Keratinocyte (primary cell): ENCODE measurements around the gene ANKS6. TPM values are rescaled to one million over a fixed set of nuclear protein-coding genes. Genes with fewer than 3 reads are reported as not detected.

ENCODE experiments used
- DNase-seq: peaks from one replicate; pipeline ENCODE4 v3.0.0-alpha.2; 2011; ENCODE audit warnings: low read depth, missing footprints, low spot score
- FAIRE-seq: peaks from 2 replicates; lab custom pipeline; 2011; peaks lifted over from hg19 to GRCh38; lab: Jason Lieb, UNC
- H2AFZ ChIP-seq: 2 replicates; pipeline ENCODE4 v1.6.0; 2012; ENCODE audit warnings: low read length, control low read depth, inconsistent platforms; ENCODE audit not compliant: control insufficient read depth
- H3K27ac ChIP-seq: 2 replicates; pipeline ENCODE4 v1.5.1; 2011; ENCODE audit warnings: low read length; ENCODE audit not compliant: control insufficient read depth, insufficient read depth
- H3K27me3 ChIP-seq: 3 replicates; pipeline ENCODE4 v1.6.0; 2011; ENCODE audit warnings: low read length; ENCODE audit not compliant: control insufficient read depth, insufficient read depth; ENCODE audit errors: extremely low read depth
- H3K36me3 ChIP-seq, 2 experiments: 2 replicates in 1 of 2; 3 replicates in 1 of 2; pipeline ENCODE4 v1.5.1; 2011; ENCODE audit warnings: low read length in 2 of 2, mild to moderate bottlenecking in 1 of 2; ENCODE audit not compliant: control insufficient read depth in 2 of 2, insufficient read depth in 2 of 2; ENCODE audit errors: extremely low read depth in 1 of 2
- H3K4me1 ChIP-seq: 3 replicates; pipeline ENCODE4 v1.5.1; 2011; ENCODE audit warnings: low read length; ENCODE audit not compliant: control insufficient read depth, insufficient read depth; ENCODE audit errors: extremely low read depth
- H3K4me2 ChIP-seq: 3 replicates; pipeline ENCODE4 v1.6.0; 2011; ENCODE audit warnings: low read depth, low read length; ENCODE audit not compliant: control insufficient read depth, insufficient read depth; ENCODE audit errors: extremely low read depth
- H3K4me3 ChIP-seq, 3 experiments: fragments of 200-600 bp in 1 of 3; sonication (generic) in 1 of 3; 2 replicates in 2 of 3; 3 replicates in 1 of 3; pipeline ENCODE4 v1.5.1; 2011 to 2016; ENCODE audit warnings: low read length in 3 of 3, mild to moderate bottlenecking in 3 of 3, control low read depth in 2 of 3, inconsistent platforms in 1 of 3, low read depth in 1 of 3, mixed read lengths in 1 of 3, mixed run types in 1 of 3, moderate library complexity in 1 of 3; ENCODE audit not compliant: control insufficient read depth in 2 of 3, insufficient read depth in 2 of 3; ENCODE audit errors: extremely low read depth in 1 of 3
- H3K79me2 ChIP-seq: 2 replicates; pipeline ENCODE4 v1.6.0; 2012; ENCODE audit warnings: low read length; ENCODE audit not compliant: control insufficient read depth, insufficient read depth
- H3K9ac ChIP-seq: 3 replicates; pipeline ENCODE4 v1.6.0; 2011; ENCODE audit warnings: low read length; ENCODE audit not compliant: control insufficient read depth, insufficient read depth; ENCODE audit errors: extremely low read depth
- H3K9me1 ChIP-seq: 3 replicates; pipeline ENCODE4 v1.6.0; 2011; ENCODE audit warnings: low read length; ENCODE audit not compliant: control insufficient read depth, insufficient read depth; ENCODE audit errors: extremely low read depth
- H3K9me3 ChIP-seq: 2 replicates; pipeline ENCODE4 v1.5.1; 2012; ENCODE audit warnings: low read depth, low read length; ENCODE audit not compliant: control insufficient read depth
- H4K20me1 ChIP-seq: 3 replicates; pipeline ENCODE4 v1.6.0; 2011; ENCODE audit warnings: low read length; ENCODE audit not compliant: control insufficient read depth, insufficient read depth; ENCODE audit errors: extremely low read depth
- EZH2 ChIP-seq: IDR thresholded peaks from one replicate; pipeline ENCODE4 v1.6.1; 2012; ENCODE audit warnings: inconsistent platforms, mild to moderate bottlenecking, low read length, moderate library complexity
- dilution Hi-C: fragments of 300-500 bp; cut with MboI; formaldehyde crosslinking; loops from one replicate; pipeline ENCODE4 v1.7.0; 2020; ENCODE audit warnings: low sequenced_read_pairs; ENCODE audit not compliant: extremely low pct_ligation_motif_present
- polyA plus RNA-seq, 5 experiments: library from polyadenylated mRNA; depleted of rRNA in 3 of 5; stranded (reverse) in 3 of 5; stranded (forward) in 1 of 5; unstranded in 1 of 5; fragments of >200 nt; gene quantifications; 1 replicate in 1 of 5; 2 replicates in 3 of 5; 3 replicates in 1 of 5; pipeline versions ENCODE4 v1.2.1 to v1.2.3, GENCODE V29; 2011 to 2012; ENCODE audit warnings: missing spikeins in 2 of 5, low read depth in 1 of 5, low replicate concordance in 1 of 5
- TF ChIP-seq, protein P1 (sequence below), 3 experiments: IDR thresholded peaks in 1 of 3; conservative IDR thresholded peaks in 1 of 3; optimal IDR thresholded peaks in 1 of 3; 2 replicates in 2 of 3; 3 replicates in 1 of 3; pipeline versions ENCODE3 to v1.5.1; 2011; ENCODE audit warnings: low read length in 3 of 3, mild to moderate bottlenecking in 3 of 3, moderate library complexity in 2 of 3, control low read depth in 1 of 3, inconsistent platforms in 1 of 3; ENCODE audit not compliant: insufficient read depth in 2 of 3; ENCODE audit errors: extremely low read depth in 1 of 3

ANKS6 gene
- polyA plus RNA-seq, 1 donor (not counting 4 experiments of a cell fraction or from before 2014, with no cell fraction given), result 13.5 TPM

DNA sequence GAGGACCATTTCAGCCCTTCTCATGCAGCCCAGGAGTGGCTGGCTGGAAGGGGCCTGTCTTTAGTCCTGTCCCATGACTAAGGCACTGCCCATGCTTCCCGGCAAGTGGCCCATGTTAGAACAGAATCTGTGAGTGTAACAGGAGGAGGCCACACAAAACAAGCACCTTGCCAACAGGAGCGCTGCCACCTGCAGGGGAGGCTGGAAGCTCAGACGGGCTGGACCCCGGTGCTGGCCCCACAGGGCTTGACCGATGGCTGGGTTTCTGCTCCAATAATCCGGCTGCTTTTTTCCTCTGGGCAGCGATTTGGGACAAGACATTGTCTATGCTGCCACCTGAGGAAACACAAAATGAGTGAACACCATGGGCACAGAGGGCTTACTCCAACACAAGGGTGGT is 28.4 kb downstream of the ANKS6 start:
- Histone ChIP-seq H3K27ac (no peak overlapping the region), H3K9me1 (peaks cover 2% of the 10 kb centered on the region), H3K9ac (no peak overlapping the region), H3K4me3 (no peak overlapping the region), H3K9me3 (no peaks in the 10 kb centered on the region), H2AFZ (no peak overlapping the region), H4K20me1 (no peaks in the 10 kb centered on the region), H3K4me1 (peaks cover 10% of the 10 kb centered on the region), H3K4me2 (no peak overlapping the region), H3K27me3 (no peaks in the 10 kb centered on the region), H3K79me2 (no peaks in the 10 kb centered on the region), H3K36me3 (peaks cover 14% of the 10 kb centered on the region in 2 experiments)
- FAIRE-seq (no peak), DNase-seq (no peak)
- dilution Hi-C loops, result no loop called here
- TF ChIP-seq, protein P1, sequence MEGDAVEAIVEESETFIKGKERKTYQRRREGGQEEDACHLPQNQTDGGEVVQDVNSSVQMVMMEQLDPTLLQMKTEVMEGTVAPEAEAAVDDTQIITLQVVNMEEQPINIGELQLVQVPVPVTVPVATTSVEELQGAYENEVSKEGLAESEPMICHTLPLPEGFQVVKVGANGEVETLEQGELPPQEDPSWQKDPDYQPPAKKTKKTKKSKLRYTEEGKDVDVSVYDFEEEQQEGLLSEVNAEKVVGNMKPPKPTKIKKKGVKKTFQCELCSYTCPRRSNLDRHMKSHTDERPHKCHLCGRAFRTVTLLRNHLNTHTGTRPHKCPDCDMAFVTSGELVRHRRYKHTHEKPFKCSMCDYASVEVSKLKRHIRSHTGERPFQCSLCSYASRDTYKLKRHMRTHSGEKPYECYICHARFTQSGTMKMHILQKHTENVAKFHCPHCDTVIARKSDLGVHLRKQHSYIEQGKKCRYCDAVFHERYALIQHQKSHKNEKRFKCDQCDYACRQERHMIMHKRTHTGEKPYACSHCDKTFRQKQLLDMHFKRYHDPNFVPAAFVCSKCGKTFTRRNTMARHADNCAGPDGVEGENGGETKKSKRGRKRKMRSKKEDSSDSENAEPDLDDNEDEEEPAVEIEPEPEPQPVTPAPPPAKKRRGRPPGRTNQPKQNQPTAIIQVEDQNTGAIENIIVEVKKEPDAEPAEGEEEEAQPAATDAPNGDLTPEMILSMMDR (optimal IDR thresholded peaks at IDR 0.05 in 1 of 3, IDR thresholded peaks at IDR 0.05 in 1 of 3, conservative IDR thresholded peaks at IDR 0.05 in 1 of 3; ENCODE audit: extremely low read depth in 1 of 3, insufficient read depth in 2 of 3, low read length in 3 of 3), result no peak
- no peak for TF ChIP-seq EZH2

DNA sequence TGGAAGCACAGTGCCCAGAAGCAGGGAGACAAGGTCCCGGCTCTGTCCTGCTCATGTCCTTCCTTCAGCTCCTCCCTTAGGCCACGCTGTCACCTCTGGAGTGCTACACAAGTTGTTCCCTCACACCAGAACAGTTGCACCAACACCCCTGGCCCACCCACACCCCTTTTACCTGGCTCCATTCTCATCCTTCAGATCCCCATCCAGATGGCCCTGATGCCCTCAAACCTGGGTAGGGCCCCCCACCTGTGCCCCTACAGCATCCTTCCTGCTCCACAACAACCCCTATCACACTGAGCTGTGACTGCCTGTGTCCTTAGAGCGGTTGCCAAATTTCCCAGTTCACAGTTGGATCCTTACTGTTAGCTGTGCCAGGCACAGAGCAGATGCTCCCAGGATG is 29.2 kb downstream of the ANKS6 start:
- Histone ChIP-seq H3K79me2 (no peaks in the 10 kb centered on the region), H3K4me3 (no peak overlapping the region), H3K4me1 (peaks cover 10% of the 10 kb centered on the region), H3K9me1 (peaks cover 2% of the 10 kb centered on the region), H4K20me1 (no peaks in the 10 kb centered on the region), H3K27me3 (no peaks in the 10 kb centered on the region), H3K27ac (no peak overlapping the region), H3K4me2 (no peak overlapping the region), H3K36me3 (peaks cover 6 to 9% of the 10 kb centered on the region in 2 experiments), H3K9ac (no peak overlapping the region), H2AFZ (no peak overlapping the region), H3K9me3 (no peaks in the 10 kb centered on the region)
- dilution Hi-C loops, result no loop called here
- TF ChIP-seq EZH2, result no peak
- TF ChIP-seq, protein P1 (optimal IDR thresholded peaks at IDR 0.05 in 1 of 3, IDR thresholded peaks at IDR 0.05 in 1 of 3, conservative IDR thresholded peaks at IDR 0.05 in 1 of 3; ENCODE audit: extremely low read depth in 1 of 3, insufficient read depth in 2 of 3, low read length in 3 of 3), result no peak
- no peak for FAIRE-seq
- no peak for DNase-seq
